NT2/D1 (cell line): ENCODE data around the gene SEC62.

Experiments used
- SUZ12 ChIP-seq: IDR thresholded peaks from 2 replicates; pipeline ENCODE4 v1.6.1; 2011; ENCODE audit not compliant: insufficient read length, insufficient read depth; ENCODE audit errors: extremely low read depth
- ZNF274 ChIP-seq: IDR thresholded peaks from 2 replicates; pipeline ENCODE4 v1.6.1; 2011; ENCODE audit warnings: mild to moderate bottlenecking, low read depth, low read length

DNA sequence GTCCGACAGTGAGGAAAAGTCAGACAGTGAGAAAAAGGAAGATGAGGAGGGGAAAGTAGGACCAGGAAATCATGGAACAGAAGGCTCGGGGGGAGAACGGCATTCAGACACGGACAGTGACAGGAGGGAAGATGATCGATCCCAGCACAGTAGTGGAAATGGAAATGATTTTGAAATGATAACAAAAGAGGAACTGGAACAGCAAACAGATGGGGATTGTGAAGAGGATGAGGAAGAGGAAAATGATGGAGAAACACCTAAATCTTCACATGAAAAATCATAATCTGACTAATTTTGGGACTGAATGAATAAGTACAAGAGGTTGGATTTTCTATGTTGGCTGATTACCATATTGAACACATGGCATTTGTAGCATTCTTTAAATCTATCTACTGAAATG lies 26.2 kb downstream of the SEC62 start:
- TF ChIP-seq SUZ12 (no peak), ZNF274 (no peak)
